Measurements from ENCODE around the gene AKR1B1.

GRCh38 chr7:134440067-134440466 lies 18.8 kb downstream of the AKR1B1 start:
- TF ChIP-seq MAZ (CRISPR knock-in tag; conservative IDR thresholded peaks at IDR 0.05 in 1 of 2, IDR thresholded peaks at IDR 0.05 in 1 of 2): no peak
- no peak for TF ChIP-seq ZNF431 (CRISPR knock-in tag; IDR thresholded peaks at IDR 0.05)
- TF ChIP-seq SIX5 (IDR thresholded peaks at IDR 0.05; ENCODE audit: borderline replicate concordance in 1 of 2, insufficient read depth in 1 of 2, low read depth in 1 of 2, low read length in 2 of 2): no peak
- no peak for TF ChIP-seq RAD21 (CRISPR knock-in tag; conservative IDR thresholded peaks at IDR 0.05 in 1 of 2, IDR thresholded peaks at IDR 0.05 in 1 of 2)
- TF ChIP-seq BRD4 (IDR thresholded peaks at IDR 0.05): no peak
- no peak for TF ChIP-seq STAT5B (CRISPR knock-in tag; IDR thresholded peaks at IDR 0.05)
- no peak for TF ChIP-seq NR0B1 (IDR thresholded peaks at IDR 0.05; ENCODE audit: partially characterized antibody)
- no peak for TF ChIP-seq IRF1 (CRISPR knock-in tag; IDR thresholded peaks at IDR 0.05; ENCODE audit: borderline replicate concordance)
- TF ChIP-seq SP1 (CRISPR knock-in tag; IDR thresholded peaks at IDR 0.05): no peak
- TF ChIP-seq ZBTB40 (IDR thresholded peaks at IDR 0.05): no peak
- TF ChIP-seq ZBTB40 (CRISPR knock-in tag; IDR thresholded peaks at IDR 0.05): no peak
